HG03045 (cell line): ENCODE data around the gene PNLIP.

Experiments used
- ATAC-seq: cut with Tn5 transposase; IDR thresholded peaks from one replicate; pipeline ENCODE4 v1.9.1; 2021; ENCODE audit warnings: mild to moderate bottlenecking, moderate library complexity; ENCODE audit not compliant: unreplicated experiment

Gene PNLIP

GRCh38 chr10:116567335-116567734 is 21.6 kb downstream of the PNLIP start:
- no peak for ATAC-seq

DNA sequence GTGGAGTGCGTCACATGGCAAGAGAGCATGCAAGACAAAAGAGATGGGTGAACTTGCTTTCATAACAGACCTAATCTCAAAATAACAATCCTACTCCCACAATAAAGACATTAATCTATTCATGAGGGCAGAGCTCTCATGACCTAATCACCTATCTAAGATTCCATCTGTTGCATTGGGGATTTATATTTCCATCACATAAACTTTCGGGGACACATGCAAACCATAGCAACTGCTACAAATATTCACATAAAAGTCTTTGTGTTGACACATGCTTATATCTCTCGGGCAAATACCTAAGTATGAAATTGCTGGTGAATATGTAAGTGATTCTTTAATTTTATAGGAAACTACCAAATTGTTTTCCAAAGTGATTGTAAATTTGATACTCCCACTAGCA is 29.1 kb downstream of the PNLIP start:
- ATAC-seq = no peak

DNA sequence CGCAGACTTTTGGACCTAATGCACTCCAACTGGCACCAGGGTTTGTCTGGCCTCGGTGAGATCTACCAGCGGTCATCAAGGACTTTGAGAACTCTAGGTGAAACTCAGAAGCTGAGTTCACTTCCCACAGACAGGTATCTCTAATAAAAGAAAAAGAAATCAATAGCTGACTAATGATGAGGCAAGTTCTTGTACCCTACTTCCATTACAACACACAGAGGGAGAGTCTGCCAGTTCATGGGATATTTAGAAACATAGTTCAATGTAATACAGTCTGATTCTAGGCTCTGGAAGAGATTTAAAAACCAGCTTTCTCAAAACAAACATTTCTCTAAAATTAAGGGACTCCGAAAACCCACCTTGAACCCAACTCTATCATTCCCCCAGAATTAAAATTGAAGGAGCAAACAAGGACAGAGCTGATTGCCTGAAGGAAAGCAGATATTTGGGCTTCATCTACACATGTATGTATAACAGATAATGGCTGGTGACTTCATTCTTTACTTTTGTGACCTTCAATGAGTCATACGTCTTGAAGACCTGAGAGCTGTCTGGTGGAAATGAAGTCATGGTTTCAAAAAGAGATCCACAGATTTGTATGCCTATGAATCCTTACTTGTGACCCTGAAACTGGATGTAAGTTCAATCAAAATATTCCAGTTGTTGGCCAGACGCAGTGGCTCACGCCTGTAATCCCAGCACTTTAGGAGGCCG is 42.3 kb downstream of the PNLIP start:
- ATAC-seq = no peak

DNA sequence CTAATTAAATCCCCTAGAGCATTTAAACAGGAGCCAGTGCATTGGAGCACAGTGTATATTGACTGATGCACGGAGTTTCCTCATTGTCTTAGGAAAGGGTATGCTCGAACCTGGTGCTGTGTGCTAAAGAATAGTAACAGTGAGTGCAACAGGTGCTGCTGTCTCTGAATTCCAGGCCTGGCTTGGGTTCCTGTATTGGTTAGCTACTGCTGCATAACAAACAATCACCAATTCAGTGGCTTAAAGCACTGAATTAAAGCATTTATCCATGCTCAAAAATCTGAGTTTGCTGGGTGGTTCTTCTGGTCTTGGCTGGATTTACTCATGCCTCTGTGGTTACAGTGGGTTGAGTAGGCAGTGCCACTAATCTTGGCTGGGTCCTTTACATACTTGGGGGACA is 43.3 kb downstream of the PNLIP start:
- no peak for ATAC-seq

- ATAC-seq = no peak
These were observed 44.2 kb downstream of the PNLIP start for GRCh38 chr10:116589926-116590325.

- ATAC-seq = no peak
These were observed 45.1 kb downstream of the PNLIP start, which contains the start of gene PNLIPRP1 for GRCh38 chr10:116590590-116591444. TSS of gene PNLIPRP1 (plus strand) at chr10:116590959. CDS start at chr10:116591130, 171 bp downstream.

DNA sequence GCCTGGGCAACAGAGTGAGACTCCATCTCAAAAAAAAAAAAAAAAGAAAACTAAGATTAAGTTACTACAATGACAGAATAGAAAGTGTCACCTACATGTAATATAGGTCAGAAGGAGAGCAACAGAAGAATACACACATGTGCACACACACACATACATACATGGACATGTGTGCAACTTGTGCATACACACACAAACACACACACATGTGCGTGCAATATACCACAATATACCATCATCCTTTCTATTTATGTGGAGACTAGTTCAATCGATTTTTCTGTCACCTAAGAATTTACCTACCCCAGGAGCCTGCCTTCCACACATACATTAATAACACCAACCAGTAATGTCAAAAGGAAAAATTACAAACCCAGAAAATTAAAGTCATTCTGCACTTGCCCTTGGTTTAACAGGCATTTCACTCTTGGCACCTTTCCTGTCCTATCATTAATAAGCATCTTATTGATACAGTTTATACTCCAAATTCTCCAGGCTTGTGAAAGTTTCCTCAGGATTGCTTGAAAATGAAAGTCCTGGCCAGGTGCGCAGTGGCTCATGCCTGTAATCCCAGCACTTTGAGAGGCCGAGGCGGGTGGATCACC is 47.5 kb downstream of the PNLIP start:
- no peak for ATAC-seq

- ATAC-seq = no peak
These were observed 48.8 kb downstream of the PNLIP start for GRCh38 chr10:116594525-116595035.

- no peak for ATAC-seq
These were observed 50.3 kb downstream of the PNLIP start for GRCh38 chr10:116596062-116596461.

DNA sequence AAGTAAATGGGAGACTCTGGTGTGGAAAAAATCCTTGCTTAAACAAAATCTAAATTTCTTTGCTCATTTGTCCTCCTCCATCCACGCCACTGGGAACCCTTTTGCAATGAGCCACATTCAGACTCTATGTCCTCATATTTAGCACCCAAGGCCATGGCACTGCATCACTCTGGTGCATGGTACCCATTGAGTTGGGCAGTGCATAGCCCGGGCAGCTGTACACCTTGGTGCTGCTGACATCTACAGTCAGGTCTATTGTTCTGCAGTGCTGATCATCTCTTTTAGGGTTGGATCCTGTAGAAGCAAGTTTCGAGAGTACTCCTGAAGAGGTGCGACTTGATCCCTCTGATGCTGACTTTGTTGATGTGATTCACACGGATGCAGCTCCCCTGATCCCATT is 51.8 kb downstream of the PNLIP start:
- ATAC-seq = no peak

DNA sequence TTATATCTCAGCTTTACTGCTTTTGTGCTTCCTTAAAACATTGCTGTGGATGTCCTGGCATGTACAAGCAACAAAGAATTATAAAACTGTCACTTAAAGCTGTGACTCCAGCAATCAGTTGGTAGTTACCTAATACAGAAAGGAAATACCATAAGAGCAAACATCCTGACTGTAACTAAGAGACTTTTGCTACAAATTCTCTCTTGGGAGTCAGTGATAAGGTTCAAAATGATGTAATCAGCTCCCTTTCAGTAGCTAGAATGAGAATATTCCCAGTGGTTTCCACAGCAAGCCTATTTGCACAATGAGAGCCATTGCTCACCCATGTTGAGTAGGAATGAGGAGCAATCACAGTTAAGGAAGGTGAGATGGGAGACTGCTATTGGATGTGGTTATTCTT is 52.6 kb downstream of the PNLIP start:
- ATAC-seq = no peak

- ATAC-seq = no peak
These were observed 54.3 kb downstream of the PNLIP start for GRCh38 chr10:116599991-116600390.

DNA sequence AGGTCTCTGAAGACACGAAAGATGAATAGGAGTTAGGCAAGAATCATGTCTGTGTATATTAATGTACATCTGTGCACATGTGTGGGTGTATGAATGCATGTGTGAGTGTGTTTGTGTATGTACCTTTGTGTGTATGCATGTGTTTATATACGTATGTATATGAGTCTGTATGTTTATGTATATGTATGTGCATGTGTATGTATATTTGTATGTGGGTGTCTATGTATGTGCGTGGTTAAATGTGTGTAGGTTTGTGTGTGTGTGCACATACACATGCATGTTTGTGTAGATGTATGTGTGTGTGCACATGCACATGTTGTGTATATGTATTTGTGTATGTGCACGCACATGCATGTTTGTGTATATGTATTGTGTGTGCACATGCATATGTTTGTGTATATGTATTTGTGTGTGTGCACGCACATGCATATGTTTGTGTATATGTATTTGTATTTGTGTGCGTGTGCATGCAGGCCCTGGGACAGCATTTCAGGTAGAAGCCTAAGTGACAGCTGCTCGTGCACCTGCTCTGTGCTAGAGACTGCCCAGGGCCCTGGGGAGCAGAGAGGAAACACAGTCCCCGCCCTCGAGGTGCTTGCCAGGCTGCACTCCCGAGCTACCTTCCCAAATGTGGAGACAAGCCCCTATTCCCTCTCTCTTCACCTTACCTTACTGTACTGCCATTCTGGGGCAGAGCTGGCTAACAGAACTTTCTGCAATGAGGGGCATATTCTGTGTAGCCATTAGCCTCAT is 57.1 kb downstream of the PNLIP start:
- ATAC-seq = no peak

DNA sequence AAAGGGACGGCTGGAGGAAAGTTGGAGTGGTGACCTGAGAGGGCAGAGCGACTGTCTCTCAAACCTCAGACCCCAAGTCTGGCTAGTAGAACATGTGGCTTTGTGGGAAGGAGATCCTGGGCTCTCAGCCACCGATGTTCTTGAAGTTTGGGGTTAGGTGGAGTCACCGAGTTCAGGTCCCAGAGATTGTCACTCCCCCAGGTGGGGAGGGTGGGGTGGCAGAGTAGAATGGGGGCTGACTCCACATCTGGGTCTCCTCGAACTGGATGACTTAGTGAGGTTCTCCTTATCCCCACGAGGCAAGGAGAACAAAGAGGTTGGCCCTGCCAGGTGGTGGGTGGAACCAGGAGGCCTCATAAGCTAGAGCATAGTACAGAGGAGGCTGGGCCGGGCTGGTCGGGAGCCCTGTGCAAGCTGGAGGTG is 60.3 kb downstream of the PNLIP start:
- ATAC-seq = no peak

DNA sequence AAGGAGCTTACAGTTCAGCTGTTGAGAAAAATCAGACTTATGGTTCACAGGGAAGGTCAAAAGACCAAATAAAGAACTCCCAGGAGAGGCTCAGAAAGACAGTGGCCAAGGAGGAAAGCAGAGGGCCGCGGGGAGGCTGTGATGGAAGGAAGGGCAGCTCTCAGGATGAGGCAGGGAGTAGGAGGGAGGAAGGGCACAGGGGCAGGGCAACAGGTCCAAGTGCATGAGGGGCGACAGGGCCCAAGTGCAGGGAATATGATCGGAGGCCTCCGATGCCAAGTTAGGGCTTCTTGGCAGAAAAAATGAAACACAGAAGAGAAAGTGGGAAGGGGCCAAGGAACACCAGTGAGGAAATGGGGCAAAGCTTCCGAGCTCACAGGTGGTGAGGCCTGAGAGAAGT is 61.6 kb downstream of the PNLIP start:
- ATAC-seq = no peak

DNA sequence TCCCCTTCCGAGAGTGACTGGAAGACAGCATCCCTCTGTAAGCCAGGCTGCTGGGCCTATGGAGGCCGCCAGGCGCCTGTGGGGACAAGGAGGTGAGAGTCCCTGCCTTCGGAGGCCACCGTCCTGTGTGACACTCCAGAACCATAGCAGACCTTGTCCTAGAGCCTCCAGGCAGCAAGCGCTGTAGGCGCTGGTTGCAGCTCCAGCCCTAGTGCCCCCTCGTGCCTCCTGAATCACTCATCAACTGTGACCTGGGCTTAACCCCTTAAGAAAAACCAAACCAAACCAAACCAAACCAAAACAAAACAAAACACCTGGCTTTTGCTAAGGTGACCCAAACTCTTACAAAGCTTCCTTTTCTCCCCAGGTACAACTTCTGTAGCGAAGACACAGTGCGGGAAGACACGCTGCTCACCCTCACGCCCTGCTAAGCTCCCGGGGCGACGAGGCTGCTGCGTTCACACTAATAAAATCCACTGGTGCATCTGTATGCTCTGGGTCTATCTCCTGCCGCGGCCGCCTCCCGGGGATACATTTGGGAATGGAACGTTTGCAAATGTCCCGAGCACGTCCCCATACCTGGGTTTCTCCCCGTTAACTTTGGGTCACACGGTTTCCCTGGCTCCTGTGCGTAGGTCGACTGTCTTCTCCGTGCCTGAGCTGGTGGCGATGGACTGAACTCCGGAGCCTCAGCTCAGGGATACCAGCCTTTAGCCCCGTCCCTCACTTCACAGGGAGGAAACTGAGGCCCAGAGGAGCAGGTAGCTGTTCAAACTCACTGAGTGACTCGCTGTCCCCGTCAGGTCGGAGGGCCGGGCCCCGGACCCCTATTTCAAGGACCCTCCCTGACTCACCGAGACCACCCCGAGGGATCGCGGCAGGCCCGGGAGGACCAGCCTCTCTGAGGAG is 63.2 kb downstream of the PNLIP start:
- ATAC-seq = no peak

DNA sequence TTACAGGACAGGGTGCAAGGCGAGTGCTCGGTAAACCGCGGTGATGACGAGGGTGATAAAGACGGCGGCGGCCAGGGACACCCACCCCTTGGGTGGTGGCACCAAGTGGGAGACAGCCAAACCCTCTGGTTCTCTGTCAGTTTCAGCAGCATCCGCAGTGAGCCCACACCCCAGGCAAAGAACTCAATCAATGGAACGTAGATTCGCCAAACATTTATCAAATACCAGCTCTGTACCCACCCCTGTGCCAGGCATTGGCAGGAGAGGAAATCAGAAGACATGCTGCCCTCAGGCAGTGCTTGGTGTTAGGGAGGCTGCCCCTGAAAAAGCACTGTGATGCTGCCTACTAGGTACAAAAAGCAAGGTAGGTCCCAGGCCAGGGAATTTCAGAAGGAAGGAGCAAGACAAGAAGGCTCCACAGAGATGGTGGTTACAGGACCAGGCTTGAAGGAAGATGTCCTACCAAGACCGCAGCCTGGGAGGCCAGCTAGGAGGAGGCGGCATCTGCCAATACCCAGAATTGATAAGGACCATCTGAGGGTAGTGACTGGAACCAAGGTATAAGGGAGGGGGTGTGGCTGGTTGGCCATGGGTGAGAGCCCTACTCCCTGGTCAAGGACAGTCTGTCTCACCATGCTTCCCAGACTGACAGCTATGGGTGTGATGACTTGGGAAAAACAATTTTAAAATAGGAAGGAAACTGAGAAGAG is 64.9 kb downstream of the PNLIP start:
- ATAC-seq = no peak

GRCh38 chr10:116611153-116611545 is 65.4 kb downstream of the PNLIP start:
- no peak for ATAC-seq

DNA sequence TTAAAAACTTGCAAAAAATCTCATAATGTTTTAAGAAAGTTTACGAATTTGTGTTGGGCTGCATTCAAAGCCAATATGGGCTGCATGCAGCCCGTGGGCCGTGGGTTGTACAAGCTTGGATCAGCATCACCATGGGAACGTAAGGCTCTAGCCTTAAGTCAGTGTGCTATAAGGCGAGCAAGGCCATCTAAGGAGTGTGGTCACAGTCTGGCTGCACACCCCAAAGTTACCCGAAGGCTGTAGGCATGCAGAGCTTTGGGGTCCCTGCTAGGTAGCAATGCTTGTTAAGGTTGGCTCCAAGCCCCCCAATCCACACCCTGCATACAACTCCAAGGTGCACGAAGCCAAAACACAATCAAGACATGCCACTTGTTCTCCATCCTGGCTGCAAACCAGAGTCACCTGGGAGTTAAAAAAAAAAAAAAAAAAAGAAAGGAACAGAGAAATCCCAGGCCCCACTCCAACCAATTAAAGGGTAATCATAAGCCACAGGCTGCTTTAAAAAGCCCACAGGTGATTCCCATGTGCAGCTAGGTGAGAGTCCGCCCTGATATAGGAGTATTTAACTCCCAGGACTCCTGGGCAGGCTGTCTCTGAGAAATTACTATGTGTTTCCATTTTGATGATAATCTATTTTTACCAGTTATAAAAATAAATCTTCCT is 66.5 kb downstream of the PNLIP start:
- no peak for ATAC-seq
